Sigmoid colon (tissue), 4 donors: ENCODE results near the gene NPPA.

Experiments used
- CTCF ChIP-seq, 4 experiments: fragments of 450-650 bp in 3 of 4; fragments of 200-600 bp in 1 of 4; IDR thresholded peaks; one replicate each; pipeline ENCODE4 v1.5.1; 2016 to 2019; ENCODE audit warnings: antibody characterized with exemption in 4 of 4, mild to moderate bottlenecking in 3 of 4, moderate library complexity in 2 of 4
- EP300 ChIP-seq, 4 donors: sonication (generic); formaldehyde crosslinking; IDR thresholded peaks; one replicate each; pipeline ENCODE4 v1.6.1; 2017; ENCODE audit warnings: antibody characterized with exemption in 4 of 4

GRCh38 chr1:11878081-11878890 lies 30.7 kb upstream of the NPPA start:
- TF ChIP-seq CTCF (IDR thresholded peaks at IDR 0.05) = no peak
- no peak for TF ChIP-seq EP300 (IDR thresholded peaks at IDR 0.05)
